ENCODE measurements around the gene ZBTB11. TPM values are rescaled to one million over a fixed set of nuclear protein-coding genes. Genes with fewer than 3 reads are reported as not detected.
A peak's percentile ranks its signal among the peaks of the same experiment; 100 is the strongest.
"Not testable (repeated sequence)": the region's sequence is repeated elsewhere in the genome, so short reads cannot be mapped to it uniquely, and the experiment has no call there.

Gene ZBTB11
- total and polyA plus RNA-seq, 5 donors: 4.4 to 11.7 (median 11.4) TPM

GRCh38 chr3:101687142-101687931 is 10.4 kb upstream of the ZBTB11 start:
- ATAC-seq: peak in 1 of 2 donors; percentile 4
- no peaks in the 10 kb centered on the region for H3K4me1 ChIP-seq (ENCODE audit: control insufficient read depth, insufficient read depth, low read length)
- DNase-seq: peak in 2 of 3 donors; percentile 65 to 72
- H3K9me3 ChIP-seq (ENCODE audit: control insufficient read depth, low read length): no peaks in the 10 kb centered on the region
- 50% methylated on average over 25 of the region's 25 CpGs for WGBS
- peak overlapping the region; percentile 99 for H3K27ac ChIP-seq (ENCODE audit: low read length)
- no peaks in the 10 kb centered on the region for H3K27me3 ChIP-seq (ENCODE audit: control insufficient read depth, insufficient read depth)
- intact Hi-C loops (cut with DNase I): no loop called here
- H3K4me3 ChIP-seq (ENCODE audit: low read length): peak overlapping the region; percentile 97

- no peak for DNase-seq
- H3K4me3 ChIP-seq (ENCODE audit: low read length): peak overlapping the region; percentile 97
- no peaks in the 10 kb centered on the region for H3K9me3 ChIP-seq (ENCODE audit: control insufficient read depth, low read length)
- intact Hi-C loops (cut with DNase I): no loop called here
- peak; percentile 5 to 30 for ATAC-seq
- 1% methylated on average over 11 of the region's 11 CpGs for WGBS
- H3K27ac ChIP-seq (ENCODE audit: low read length): peak overlapping the region; percentile 94
- no peaks in the 10 kb centered on the region for H3K4me1 ChIP-seq (ENCODE audit: control insufficient read depth, insufficient read depth, low read length)
- no peaks in the 10 kb centered on the region for H3K27me3 ChIP-seq (ENCODE audit: control insufficient read depth, insufficient read depth)
Observed at GRCh38 chr3:101685870-101686307, 9.0 kb upstream of the ZBTB11 start.

GRCh38 chr3:101685050-101685400 is 8.1 kb upstream of the ZBTB11 start:
- intact Hi-C loops (cut with DNase I): no loop called here
- H3K4me3 ChIP-seq (ENCODE audit: low read length): peak overlapping the region; percentile 97
- no peak for DNase-seq
- H3K9me3 ChIP-seq (ENCODE audit: control insufficient read depth, low read length): no peaks in the 10 kb centered on the region
- no peaks in the 10 kb centered on the region for H3K27me3 ChIP-seq (ENCODE audit: control insufficient read depth, insufficient read depth)
- ATAC-seq: no peak
- H3K4me1 ChIP-seq (ENCODE audit: control insufficient read depth, insufficient read depth, low read length): no peaks in the 10 kb centered on the region
- no peak overlapping the region for H3K27ac ChIP-seq (ENCODE audit: low read length)

- DNase-seq: no peak
- WGBS: 92% methylated on average over 4 of the region's 4 CpGs
- no peaks in the 10 kb centered on the region for H3K27me3 ChIP-seq (ENCODE audit: control insufficient read depth, insufficient read depth)
- no peak for ATAC-seq
- no peak overlapping the region for H3K4me3 ChIP-seq (ENCODE audit: low read length)
- intact Hi-C loops (cut with DNase I): no loop called here
- no peaks in the 10 kb centered on the region for H3K4me1 ChIP-seq (ENCODE audit: control insufficient read depth, insufficient read depth, low read length)
- H3K27ac ChIP-seq (ENCODE audit: low read length): no peak overlapping the region
- no peaks in the 10 kb centered on the region for H3K9me3 ChIP-seq (ENCODE audit: control insufficient read depth, low read length)
Observed at GRCh38 chr3:101680466-101680865, 3.5 kb upstream of the ZBTB11 start.

GRCh38 chr3:101678837-101679236 is 1.9 kb upstream of the ZBTB11 start:
- H3K4me1 ChIP-seq (ENCODE audit: control insufficient read depth, insufficient read depth, low read length); ATAC-seq; H3K27ac ChIP-seq (ENCODE audit: low read length); H3K27me3 ChIP-seq (ENCODE audit: control insufficient read depth, insufficient read depth); H3K4me3 ChIP-seq (ENCODE audit: low read length); H3K9me3 ChIP-seq (ENCODE audit: control insufficient read depth, low read length); DNase-seq: not testable (repeated sequence)
- WGBS: 72% methylated on average over 2 of the region's 2 CpGs
- intact Hi-C loops (cut with DNase I): loop anchor here in 2 of 4 donors (10.0 kb wide), 1 partner anchor 104 kb away; the partner anchor contains the start of gene PCNP (in 2 of the 2)

GRCh38 chr3:101677436-101678286 is 729 bp upstream of the ZBTB11 start:
- Histone ChIP-seq H3K27ac (ENCODE audit: low read length) (peak overlapping the region; percentile 28), H3K27me3 (ENCODE audit: control insufficient read depth, insufficient read depth) (no peaks in the 10 kb centered on the region), H3K4me1 (ENCODE audit: control insufficient read depth, insufficient read depth, low read length) (peaks cover 3% of the 10 kb centered on the region), H3K4me3 (ENCODE audit: low read length) (peak overlapping the region; percentile 56), H3K9me3 (ENCODE audit: control insufficient read depth, low read length) (no peaks in the 10 kb centered on the region)
- DNase-seq (peak; percentile 31 to 69 (median 68)), ATAC-seq (no peak)
- intact Hi-C loops (cut with DNase I): loop anchor here in 2 of 4 donors (10.0 kb wide), 1 partner anchor 103 kb away; the partner anchor contains the start of gene PCNP (in 2 of the 2)
- WGBS: 52% methylated on average over 29 of the region's 29 CpGs

- WGBS: under 1% methylated on average over 57 of the region's 57 CpGs
- Histone ChIP-seq H3K4me1 (ENCODE audit: control insufficient read depth, insufficient read depth, low read length) (peaks cover 3% of the 10 kb centered on the region), H3K27ac (ENCODE audit: low read length) (peak overlapping the region; percentile 70), H3K27me3 (ENCODE audit: control insufficient read depth, insufficient read depth) (no peaks in the 10 kb centered on the region), H3K9me3 (ENCODE audit: control insufficient read depth, low read length) (no peaks in the 10 kb centered on the region), H3K4me3 (ENCODE audit: low read length) (peak overlapping the region; percentile 68)
- ATAC-seq (peak; percentile 97), DNase-seq (peak; percentile 97 to 99 (median 98))
- intact Hi-C loops (cut with DNase I): loop anchor here in 2 of 4 donors (10.0 kb wide), 1 partner anchor 101 kb away; the partner anchor contains the start of gene PCNP (in 2 of the 2)
Observed at GRCh38 chr3:101676216-101676764, 642 bp downstream of the ZBTB11 start.

GRCh38 chr3:101675709-101676215 is 1.2 kb downstream of the ZBTB11 start:
- no peaks in the 10 kb centered on the region for H3K27me3 ChIP-seq (ENCODE audit: control insufficient read depth, insufficient read depth)
- H3K9me3 ChIP-seq (ENCODE audit: control insufficient read depth, low read length): no peaks in the 10 kb centered on the region
- ATAC-seq (no peak), DNase-seq (peak; percentile 53 to 78 (median 75))
- peak overlapping the region; percentile 68 for H3K4me3 ChIP-seq (ENCODE audit: low read length)
- 10% methylated on average over 27 of the region's 27 CpGs for WGBS
- H3K27ac ChIP-seq (ENCODE audit: low read length): peak overlapping the region; percentile 77
- H3K4me1 ChIP-seq (ENCODE audit: control insufficient read depth, insufficient read depth, low read length): peaks cover 3% of the 10 kb centered on the region
- intact Hi-C loops (cut with DNase I): loop anchor here in 2 of 4 donors (10.0 kb wide), 1 partner anchor 101 kb away; the partner anchor contains the start of gene PCNP (in 2 of the 2)

GRCh38 chr3:101674518-101674917 is 2.4 kb downstream of the ZBTB11 start:
- intact Hi-C loops (cut with DNase I): loop anchor here in 2 of 4 donors (10.0 kb wide), 1 partner anchor 100 kb away; the partner anchor contains the start of gene PCNP (in 2 of the 2)
- no peak overlapping the region for H3K4me3 ChIP-seq (ENCODE audit: low read length)

GRCh38 chr3:101673953-101674352 is 3.0 kb downstream of the ZBTB11 start:
- WGBS: 95% methylated on average over 13 of the region's 13 CpGs
- intact Hi-C loops (cut with DNase I): loop anchor here in 2 of 4 donors (10.0 kb wide), 1 partner anchor 99 kb away; the partner anchor contains the start of gene PCNP (in 2 of the 2)

More at GRCh38 chr3:101674518-101674917, 2.4 kb downstream of the ZBTB11 start:
- no peak overlapping the region for H3K27ac ChIP-seq (ENCODE audit: low read length)
- WGBS: 92% methylated on average over 9 of the region's 9 CpGs
- DNase-seq: no peak
- no peak for ATAC-seq
- H3K9me3 ChIP-seq (ENCODE audit: control insufficient read depth, low read length): no peaks in the 10 kb centered on the region
- peaks cover 3% of the 10 kb centered on the region for H3K4me1 ChIP-seq (ENCODE audit: control insufficient read depth, insufficient read depth, low read length)
- no peaks in the 10 kb centered on the region for H3K27me3 ChIP-seq (ENCODE audit: control insufficient read depth, insufficient read depth)

More at GRCh38 chr3:101673953-101674352, 3.0 kb downstream of the ZBTB11 start:
- H3K27me3 ChIP-seq (ENCODE audit: control insufficient read depth, insufficient read depth): no peaks in the 10 kb centered on the region
- no peak overlapping the region for H3K27ac ChIP-seq (ENCODE audit: low read length)
- no peak overlapping the region for H3K4me3 ChIP-seq (ENCODE audit: low read length)
- DNase-seq: no peak
- ATAC-seq: no peak
- no peaks in the 10 kb centered on the region for H3K9me3 ChIP-seq (ENCODE audit: control insufficient read depth, low read length)
- peaks cover 3% of the 10 kb centered on the region for H3K4me1 ChIP-seq (ENCODE audit: control insufficient read depth, insufficient read depth, low read length)

Measured in right cardiac atrium (tissue), 5 donors.